ENCODE data around the gene RIN2. TPM values are rescaled to one million over a fixed set of nuclear protein-coding genes. Genes with fewer than 3 reads are reported as not detected.

The RIN2 gene
- total RNA-seq, 4 donors from 2014 or later: 64.5 to 89.4 (median 77.5) TPM

DNA sequence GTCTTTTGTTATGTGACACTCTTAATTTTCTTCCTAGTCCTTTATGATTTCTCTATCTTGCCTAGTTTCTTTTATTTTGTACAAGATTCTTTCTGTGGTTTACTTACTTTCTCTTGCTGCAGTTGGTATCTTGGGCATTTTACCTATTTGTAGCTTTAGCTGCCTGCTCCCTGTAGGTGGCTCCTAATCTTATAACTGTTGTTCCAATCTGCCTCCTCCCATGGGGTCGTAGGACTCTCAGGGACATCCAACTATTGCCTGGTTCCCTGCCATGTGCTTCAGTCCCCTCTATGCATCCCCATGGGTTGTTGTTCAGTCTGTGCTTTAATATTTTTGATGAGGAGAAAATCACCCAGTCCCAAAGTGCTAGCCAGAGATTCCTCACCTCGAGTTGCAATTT, 31.4 kb downstream of the RIN2 start:
- no peak for TF ChIP-seq POLR2A (IDR thresholded peaks at IDR 0.05)
- TF ChIP-seq, protein P1, sequence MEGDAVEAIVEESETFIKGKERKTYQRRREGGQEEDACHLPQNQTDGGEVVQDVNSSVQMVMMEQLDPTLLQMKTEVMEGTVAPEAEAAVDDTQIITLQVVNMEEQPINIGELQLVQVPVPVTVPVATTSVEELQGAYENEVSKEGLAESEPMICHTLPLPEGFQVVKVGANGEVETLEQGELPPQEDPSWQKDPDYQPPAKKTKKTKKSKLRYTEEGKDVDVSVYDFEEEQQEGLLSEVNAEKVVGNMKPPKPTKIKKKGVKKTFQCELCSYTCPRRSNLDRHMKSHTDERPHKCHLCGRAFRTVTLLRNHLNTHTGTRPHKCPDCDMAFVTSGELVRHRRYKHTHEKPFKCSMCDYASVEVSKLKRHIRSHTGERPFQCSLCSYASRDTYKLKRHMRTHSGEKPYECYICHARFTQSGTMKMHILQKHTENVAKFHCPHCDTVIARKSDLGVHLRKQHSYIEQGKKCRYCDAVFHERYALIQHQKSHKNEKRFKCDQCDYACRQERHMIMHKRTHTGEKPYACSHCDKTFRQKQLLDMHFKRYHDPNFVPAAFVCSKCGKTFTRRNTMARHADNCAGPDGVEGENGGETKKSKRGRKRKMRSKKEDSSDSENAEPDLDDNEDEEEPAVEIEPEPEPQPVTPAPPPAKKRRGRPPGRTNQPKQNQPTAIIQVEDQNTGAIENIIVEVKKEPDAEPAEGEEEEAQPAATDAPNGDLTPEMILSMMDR (IDR thresholded peaks at IDR 0.05): no peak
- H3K27me3 ChIP-seq: no peaks in the 10 kb centered on the region
- no peaks in the 10 kb centered on the region for H3K9me3 ChIP-seq
- no peaks in the 10 kb centered on the region for H3K36me3 ChIP-seq
- no peak for DNase-seq
- H3K4me3 ChIP-seq (replicated peaks in 1 of 3): no peak overlapping the region
- intact Hi-C loops (cut with DNase I): loop anchor here (5.0 kb wide), 1 partner anchor 97 kb away; no protein-coding TSS in a partner anchor
- H3K4me1 ChIP-seq: peaks cover 24 to 27% of the 10 kb centered on the region in 2 donors
- 78 to 80% methylated on average over 2 of the region's 2 CpGs for WGBS, 2 donors
- no peak overlapping the region for H3K27ac ChIP-seq

DNA sequence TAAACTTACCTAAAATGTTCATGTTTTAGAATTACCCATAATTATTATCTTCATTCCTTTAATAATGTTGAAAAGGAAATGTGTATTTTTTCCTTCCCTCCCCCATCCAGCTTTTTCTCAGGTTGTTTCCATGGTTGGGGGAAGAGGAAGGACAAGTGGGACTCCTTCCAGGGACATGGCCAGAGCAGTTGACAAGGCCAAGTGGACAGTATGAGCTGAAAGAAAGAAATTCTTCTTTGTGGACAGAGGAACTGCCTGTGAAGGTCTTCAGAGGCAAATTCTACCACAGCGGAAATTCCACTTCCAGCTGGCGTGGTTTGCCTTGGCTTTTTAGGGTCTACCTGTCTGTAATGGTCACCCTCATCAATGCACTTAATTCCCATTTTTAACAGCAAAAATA, 33.8 kb downstream of the RIN2 start:
- Histone ChIP-seq H3K27me3 (no peaks in the 10 kb centered on the region), H3K4me3 (replicated peaks in 1 of 3) (no peak overlapping the region), H3K4me1 (peaks cover 2 to 7% of the 10 kb centered on the region in 2 donors), H3K9me3 (no peaks in the 10 kb centered on the region), H3K27ac (no peak overlapping the region), H3K36me3 (no peaks in the 10 kb centered on the region)
- no peak for DNase-seq
- intact Hi-C loops (cut with DNase I): no loop called here
- WGBS, 2 donors: 97 to 98% methylated on average over 2 of the region's 2 CpGs
- TF ChIP-seq POLR2A (IDR thresholded peaks at IDR 0.05): no peak
- TF ChIP-seq, protein P1 (IDR thresholded peaks at IDR 0.05): no peak

DNA sequence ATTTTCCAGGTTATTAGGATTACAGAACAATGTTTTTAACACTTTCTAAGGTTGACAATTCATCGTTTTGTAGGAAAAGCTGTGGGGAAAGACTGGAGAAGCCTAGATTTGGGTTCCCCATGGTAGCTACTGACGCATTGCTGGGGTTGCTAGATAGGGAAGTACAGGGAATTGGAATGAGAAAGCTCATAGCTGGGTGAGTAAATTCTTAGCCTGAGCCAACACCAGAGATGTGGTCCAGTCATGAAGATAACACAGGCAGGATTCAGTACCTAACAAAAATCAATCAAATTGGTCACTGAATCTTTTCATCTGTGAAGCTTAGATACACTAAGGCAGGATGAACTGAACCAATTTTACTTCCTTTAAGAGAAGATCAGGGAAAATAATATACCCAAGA, 35.7 kb downstream of the RIN2 start:
- no peak for DNase-seq
- Histone ChIP-seq H3K27me3 (no peaks in the 10 kb centered on the region), H3K36me3 (no peaks in the 10 kb centered on the region), H3K9me3 (no peaks in the 10 kb centered on the region), H3K27ac (no peak overlapping the region), H3K4me3 (replicated peaks in 1 of 3) (no peak overlapping the region), H3K4me1 (peaks cover 0 to 4% of the 10 kb centered on the region in 2 donors)
- intact Hi-C loops (cut with DNase I): no loop called here
- WGBS, 2 donors: 96% methylated on average over 2 of the region's 2 CpGs
- TF ChIP-seq, protein P1 (IDR thresholded peaks at IDR 0.05): no peak
- no peak for TF ChIP-seq POLR2A (IDR thresholded peaks at IDR 0.05)

DNA sequence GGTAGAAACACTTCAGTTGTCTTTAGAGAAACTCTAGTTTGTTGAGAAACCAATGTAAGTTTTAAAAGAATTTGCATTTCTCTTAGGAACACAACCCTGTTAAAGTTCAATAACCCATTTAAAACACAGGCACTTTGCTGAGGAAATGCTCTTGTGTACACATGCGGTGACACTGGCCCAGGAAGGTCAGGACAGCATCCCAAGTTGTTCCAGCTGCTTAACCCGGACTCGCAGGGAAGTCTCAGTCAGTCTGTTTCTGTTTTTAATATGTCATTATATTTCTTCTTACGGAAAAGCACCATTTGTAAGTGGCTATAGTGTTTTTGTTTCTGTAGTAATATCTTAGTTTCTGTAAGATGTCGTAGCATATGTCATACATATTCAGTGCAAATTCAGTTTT, 36.9 kb downstream of the RIN2 start:
- 50 to 55% methylated on average over 5 of the region's 5 CpGs for WGBS, 2 donors
- Histone ChIP-seq H3K27ac (no peak overlapping the region), H3K27me3 (no peaks in the 10 kb centered on the region), H3K4me1 (peaks cover 0 to 4% of the 10 kb centered on the region in 2 donors), H3K36me3 (peaks cover 2 to 3% of the 10 kb centered on the region in 2 donors), H3K4me3 (replicated peaks in 1 of 3) (no peak overlapping the region), H3K9me3 (no peaks in the 10 kb centered on the region)
- peak in 1 of 2 donors; percentile 23 for DNase-seq
- no peak for TF ChIP-seq POLR2A (IDR thresholded peaks at IDR 0.05)
- TF ChIP-seq, protein P1 (IDR thresholded peaks at IDR 0.05): no peak
- intact Hi-C loops (cut with DNase I): no loop called here

DNA sequence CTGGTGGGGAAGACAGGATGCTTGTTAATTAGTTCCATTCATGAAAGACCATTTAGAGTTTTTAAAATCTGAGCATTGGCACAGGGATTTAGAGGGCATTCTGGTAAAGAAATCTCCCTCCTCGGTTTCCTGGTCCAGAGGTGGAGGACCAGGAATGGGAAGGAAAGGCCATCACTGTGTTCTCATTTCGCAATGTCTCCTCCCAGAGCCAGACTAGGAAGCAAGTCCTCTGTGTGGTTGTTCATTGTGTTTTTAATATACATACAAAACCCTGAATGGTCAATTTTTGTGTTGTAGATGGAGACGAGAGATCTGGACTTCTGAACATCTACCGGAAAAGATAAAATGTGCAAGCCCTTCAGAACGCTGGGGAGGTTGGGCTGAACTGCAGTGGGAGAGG, 41.3 kb downstream of the RIN2 start:
- H3K27me3 ChIP-seq: no peaks in the 10 kb centered on the region
- H3K27ac ChIP-seq: no peak overlapping the region
- H3K4me1 ChIP-seq: peaks cover 0 to 4% of the 10 kb centered on the region in 2 donors
- 93 to 94% methylated on average over 5 of the region's 5 CpGs for WGBS, 2 donors
- intact Hi-C loops (cut with DNase I): no loop called here
- DNase-seq: no peak
- peaks cover 11 to 13% of the 10 kb centered on the region in 2 donors for H3K36me3 ChIP-seq
- H3K4me3 ChIP-seq (replicated peaks in 1 of 3): no peak overlapping the region
- no peak for TF ChIP-seq POLR2A (IDR thresholded peaks at IDR 0.05)
- TF ChIP-seq, protein P1 (IDR thresholded peaks at IDR 0.05): no peak
- H3K9me3 ChIP-seq: no peaks in the 10 kb centered on the region

Measured in thyroid gland (tissue), 4 donors.